ENCODE measurements around the gene HNRNPH1. TPM values are rescaled to one million over a fixed set of nuclear protein-coding genes. Genes with fewer than 3 reads are reported as not detected.
"Not testable (repeated sequence)": the region's sequence is repeated elsewhere in the genome, so short reads cannot be mapped to it uniquely, and the experiment has no call there.

HNRNPH1 gene
- total RNA-seq, 4 donors from 2014 or later, result 459 to 991 (median 620) TPM

GRCh38 chr5:179648410-179648809, 24.9 kb upstream of the HNRNPH1 start:
- Histone ChIP-seq H3K27me3 (no peaks in the 10 kb centered on the region), H3K36me3 (no peaks in the 10 kb centered on the region), H3K4me1 (no peaks in the 10 kb centered on the region), H3K27ac (no peak overlapping the region), H3K4me3 (replicated peaks in 1 of 3) (no peak overlapping the region), H3K9me3 (no peaks in the 10 kb centered on the region)
- TF ChIP-seq POLR2A (IDR thresholded peaks at IDR 0.05) (no peak), CTCF (IDR thresholded peaks at IDR 0.05) (no peak)
- intact Hi-C loops (cut with DNase I), result no loop called here
- WGBS, 2 donors, result 85 to 90% methylated on average over 9 of the region's 9 CpGs
- no peak for DNase-seq

GRCh38 chr5:179644766-179645165, 21.3 kb upstream of the HNRNPH1 start:
- H3K27ac ChIP-seq; H3K27me3 ChIP-seq; H3K36me3 ChIP-seq; H3K9me3 ChIP-seq; H3K4me1 ChIP-seq; DNase-seq; H3K4me3 ChIP-seq (replicated peaks in 1 of 3); intact Hi-C loops (cut with DNase I): not testable (repeated sequence)
- 86 to 87% methylated on average over 4 to 5 of the region's 5 CpGs for WGBS, 2 donors

GRCh38 chr5:179643141-179643920, 19.9 kb upstream of the HNRNPH1 start:
- 81 to 86% methylated on average over 10 to 11 of the region's 16 CpGs for WGBS, 2 donors
- H3K27ac ChIP-seq; H3K9me3 ChIP-seq; H3K27me3 ChIP-seq; DNase-seq; intact Hi-C loops (cut with DNase I); H3K36me3 ChIP-seq; H3K4me1 ChIP-seq; H3K4me3 ChIP-seq (replicated peaks in 1 of 3): not testable (repeated sequence)

- H3K27ac ChIP-seq; H3K9me3 ChIP-seq; H3K4me1 ChIP-seq; intact Hi-C loops (cut with DNase I); DNase-seq; H3K27me3 ChIP-seq; H3K4me3 ChIP-seq (replicated peaks in 1 of 3); H3K36me3 ChIP-seq: not testable (repeated sequence)
- WGBS, 2 donors, result 80 to 95% methylated on average over 3 to 8 of the region's 17 CpGs
Measured at GRCh38 chr5:179642626-179643025, 19.2 kb upstream of the HNRNPH1 start.

GRCh38 chr5:179641745-179642144, 18.3 kb upstream of the HNRNPH1 start:
- no CpG with 5 or more reads among the region's 4 CpGs for WGBS, 2 donors
- H3K36me3 ChIP-seq; DNase-seq; H3K27ac ChIP-seq; H3K27me3 ChIP-seq; H3K9me3 ChIP-seq; intact Hi-C loops (cut with DNase I); H3K4me3 ChIP-seq (replicated peaks in 1 of 3); H3K4me1 ChIP-seq: not testable (repeated sequence)

GRCh38 chr5:179639296-179639695, 15.8 kb upstream of the HNRNPH1 start:
- H3K27me3 ChIP-seq; DNase-seq; intact Hi-C loops (cut with DNase I); H3K4me1 ChIP-seq; H3K27ac ChIP-seq; H3K36me3 ChIP-seq; H3K9me3 ChIP-seq; H3K4me3 ChIP-seq (replicated peaks in 1 of 3): not testable (repeated sequence)
- WGBS, 2 donors, result 92% methylated on average over 11 of the region's 11 CpGs

- 12% methylated on average over 11 of the region's 49 CpGs; no CpG with 5 or more reads in 1 of the 2 donors for WGBS, 2 donors
- H3K27me3 ChIP-seq; intact Hi-C loops (cut with DNase I); H3K27ac ChIP-seq; H3K36me3 ChIP-seq; H3K9me3 ChIP-seq; H3K4me3 ChIP-seq (replicated peaks in 1 of 3); H3K4me1 ChIP-seq: not testable (repeated sequence)
- peak in 1 of 2 donors; percentile 21 for DNase-seq
Measured at GRCh38 chr5:179634370-179635172, 11.1 kb upstream of the HNRNPH1 start.

GRCh38 chr5:179633501-179634369, 10.3 kb upstream of the HNRNPH1 start:
- H3K4me3 ChIP-seq (replicated peaks in 1 of 3), result peak overlapping the region in 1 of 3 donors; percentile 2
- H3K27ac ChIP-seq; H3K27me3 ChIP-seq; H3K4me1 ChIP-seq; H3K9me3 ChIP-seq; intact Hi-C loops (cut with DNase I); DNase-seq; H3K36me3 ChIP-seq: not testable (repeated sequence)
- 44 to 53% methylated on average over 21 to 23 of the region's 38 CpGs for WGBS, 2 donors
